GM18951 (cell line): ENCODE measurements around the gene DLST.

Source experiments
- POLR2A ChIP-seq: IDR thresholded peaks from 4 replicates; pipeline ENCODE4 v1.6.1; 2011; ENCODE audit warnings: mild to moderate bottlenecking; ENCODE audit not compliant: insufficient read length, insufficient read depth; ENCODE audit errors: extremely low read depth
- in situ Hi-C: fragments of 300-500 bp; cut with MboI; formaldehyde crosslinking; loops from one replicate; pipeline ENCODE4 v1.12.0; 2022; ENCODE audit warnings: low sequenced_read_pairs, mixed read lengths, inconsistent platforms; ENCODE audit not compliant: unreplicated experiment

The DLST gene

DNA sequence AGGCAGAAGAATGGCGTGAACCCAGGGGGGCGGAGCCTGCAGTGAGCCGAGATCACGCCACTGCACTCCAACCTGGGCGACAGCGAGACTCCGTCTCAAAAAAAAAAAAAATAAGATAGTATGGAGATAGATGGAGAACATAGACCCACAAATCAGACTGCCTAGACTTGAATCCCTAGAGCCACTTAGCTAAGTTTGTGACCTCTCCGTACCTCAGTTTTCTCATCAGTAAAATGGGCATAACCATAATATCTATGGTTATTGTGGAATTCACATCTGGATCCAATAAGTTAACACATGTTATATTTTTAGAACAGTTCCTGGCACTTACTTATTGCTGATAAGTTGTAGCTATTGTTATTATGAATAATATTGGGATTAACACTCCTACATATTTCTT lies 13.0 kb upstream of the DLST start:
- in situ Hi-C loops = no loop called here
- TF ChIP-seq POLR2A = no peak

GRCh38 chr14:74871819-74872218 lies 9.9 kb upstream of the DLST start:
- in situ Hi-C loops = no loop called here
- no peak for TF ChIP-seq POLR2A

DNA sequence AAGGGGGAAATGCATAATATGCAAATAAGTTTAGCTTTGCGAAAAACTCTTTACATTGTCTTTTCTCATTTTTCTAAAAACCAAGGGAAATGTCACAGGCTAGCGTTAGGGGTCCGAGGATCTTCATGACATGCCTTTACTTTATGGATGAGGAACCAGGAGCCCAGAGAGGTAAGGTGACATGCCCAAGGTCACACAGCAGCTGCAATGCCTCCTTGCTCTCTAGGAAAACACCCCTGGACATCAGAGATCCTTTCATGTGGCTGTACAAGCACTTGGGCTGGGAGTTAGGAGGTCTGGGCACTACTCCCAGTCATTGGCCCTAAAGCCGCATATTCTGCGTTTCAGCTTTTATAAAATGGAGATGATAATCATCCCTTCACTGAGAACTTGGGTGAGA lies 6.5 kb upstream of the DLST start:
- in situ Hi-C loops = no loop called here
- no peak for TF ChIP-seq POLR2A

DNA sequence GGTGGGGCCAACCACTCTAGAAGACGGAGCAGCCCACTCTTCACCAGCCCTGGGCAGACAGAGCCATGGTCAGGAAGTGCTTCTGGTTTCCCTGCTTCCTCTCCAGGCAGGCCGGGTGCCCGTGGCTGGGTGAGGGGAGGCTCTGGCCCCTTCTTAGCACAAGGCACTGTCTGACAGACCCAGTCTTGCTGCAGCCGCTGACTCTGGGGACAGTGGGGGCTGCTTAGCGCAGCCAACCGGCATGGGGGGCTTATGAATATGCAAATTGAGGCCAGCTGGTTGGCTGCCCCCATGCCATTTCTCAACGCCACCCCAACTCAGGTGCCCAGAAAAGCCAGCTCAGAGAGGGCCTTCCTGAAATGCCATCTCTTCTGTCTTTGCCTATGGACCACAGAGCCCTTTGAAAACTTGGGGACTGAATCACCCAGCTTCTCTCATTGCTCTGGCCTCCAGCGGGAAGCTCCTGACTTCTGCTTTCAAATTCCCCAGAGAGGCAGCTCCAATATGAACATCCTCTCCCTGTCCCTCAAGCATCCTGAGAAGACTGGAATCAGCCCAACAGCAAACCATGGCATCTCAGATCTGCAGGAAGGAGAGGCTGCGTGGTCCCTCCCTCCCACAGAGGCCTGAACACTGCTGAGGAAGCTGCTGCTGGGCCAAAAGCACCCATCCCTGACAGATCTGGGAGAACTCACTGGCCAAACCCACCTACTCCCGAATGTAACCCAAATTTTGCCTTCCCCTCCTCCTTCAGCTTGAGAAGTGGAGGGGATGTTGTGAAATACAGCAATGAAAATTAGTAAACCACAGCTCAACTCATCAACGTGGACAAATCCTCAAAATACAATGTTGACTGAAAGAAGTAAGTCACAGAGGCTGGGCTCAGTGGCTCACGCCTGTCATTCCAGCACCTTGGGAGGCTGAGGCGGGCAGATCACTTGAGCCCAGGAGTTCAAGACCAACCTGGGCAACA lies 5.5 kb upstream of the DLST start, which contains the start of gene PROX2:
PROX2 (minus strand) TSS at position 205 of the 973 bp plus-strand sequence. CDS start 12,311 bp downstream, outside the sequence.
- in situ Hi-C loops = no loop called here
- no peak for TF ChIP-seq POLR2A

DNA sequence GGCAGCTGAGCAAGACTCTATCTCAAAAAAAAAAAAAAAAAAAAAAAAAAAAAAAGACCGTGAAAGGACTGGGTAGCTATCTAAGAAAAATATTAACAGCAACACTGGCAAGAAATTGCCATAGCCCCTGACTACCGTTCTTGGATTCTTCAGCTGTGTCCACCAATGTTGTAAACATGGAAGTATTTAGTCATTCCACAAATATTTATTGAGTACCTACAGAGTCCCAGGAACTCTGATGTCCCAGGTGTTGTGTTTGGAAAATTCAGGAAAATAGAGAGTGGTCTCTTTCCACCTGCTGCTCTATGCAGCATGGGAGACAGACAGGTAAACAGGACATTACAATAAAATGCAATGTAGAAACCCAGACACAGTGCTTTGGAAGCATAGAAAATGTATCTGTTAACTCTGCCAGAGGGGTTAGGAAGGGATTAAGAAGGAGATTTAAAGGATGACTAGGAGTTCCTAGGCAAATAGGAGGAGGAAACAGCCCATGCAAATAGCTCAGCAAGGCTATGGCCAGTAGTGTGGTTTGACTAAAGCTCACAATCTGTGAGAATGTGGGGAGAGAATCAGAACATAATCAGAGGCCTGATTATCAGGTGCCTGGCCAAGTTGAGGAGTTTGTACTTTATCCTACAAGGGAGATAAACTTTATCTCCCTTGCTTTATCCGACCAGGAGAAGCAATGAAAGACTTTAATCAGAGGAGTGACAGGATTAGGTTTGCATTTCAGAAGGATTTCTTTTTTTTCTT lies 2.1 kb upstream of the DLST start:
- no peak for TF ChIP-seq POLR2A
- in situ Hi-C loops = no loop called here

DNA sequence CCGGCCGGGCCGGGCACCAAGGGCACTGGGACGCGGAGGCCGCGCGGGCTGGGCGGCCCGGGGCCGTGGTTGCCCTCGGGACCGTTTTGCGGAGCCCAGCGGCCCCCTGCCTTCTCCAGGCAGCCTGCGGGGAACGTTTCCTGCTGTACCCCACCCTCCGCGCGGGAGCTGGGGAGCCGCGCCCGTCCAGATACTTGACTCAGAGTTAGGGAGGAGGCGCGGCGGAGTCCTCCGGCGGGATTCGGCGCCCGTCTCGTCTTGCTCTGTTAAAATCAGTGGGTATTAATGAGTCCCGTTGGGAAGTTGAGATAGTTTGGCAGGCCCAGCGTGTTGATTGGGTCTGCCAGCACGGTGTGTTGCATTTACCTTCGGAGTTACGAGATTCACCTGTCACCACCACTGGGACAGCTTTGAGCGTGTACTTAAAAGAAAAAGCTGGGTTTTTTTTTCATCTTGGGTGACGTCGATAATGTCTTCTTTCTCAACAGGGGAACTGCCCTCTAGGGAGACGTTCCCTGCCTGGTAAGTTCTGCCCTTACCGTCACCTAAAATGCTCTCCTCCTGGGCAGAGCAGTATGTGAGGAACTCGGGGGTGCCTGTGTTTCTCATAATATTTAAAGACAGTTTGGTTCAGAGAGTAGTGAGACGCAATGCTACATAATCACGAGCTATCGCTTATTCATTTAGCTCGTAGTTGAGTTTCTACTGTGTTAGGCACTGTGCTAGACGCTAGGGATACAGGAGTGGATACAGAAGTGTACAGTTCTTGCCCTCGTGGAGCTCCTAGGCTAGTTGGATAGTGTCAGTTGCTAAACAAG lies 596 bp downstream of the DLST start:
- in situ Hi-C loops = no loop called here
- TF ChIP-seq POLR2A = no peak

- in situ Hi-C loops = no loop called here
- no peak for TF ChIP-seq POLR2A
Measured at GRCh38 chr14:74886001-74886400, 4.3 kb downstream of the DLST start.

DNA sequence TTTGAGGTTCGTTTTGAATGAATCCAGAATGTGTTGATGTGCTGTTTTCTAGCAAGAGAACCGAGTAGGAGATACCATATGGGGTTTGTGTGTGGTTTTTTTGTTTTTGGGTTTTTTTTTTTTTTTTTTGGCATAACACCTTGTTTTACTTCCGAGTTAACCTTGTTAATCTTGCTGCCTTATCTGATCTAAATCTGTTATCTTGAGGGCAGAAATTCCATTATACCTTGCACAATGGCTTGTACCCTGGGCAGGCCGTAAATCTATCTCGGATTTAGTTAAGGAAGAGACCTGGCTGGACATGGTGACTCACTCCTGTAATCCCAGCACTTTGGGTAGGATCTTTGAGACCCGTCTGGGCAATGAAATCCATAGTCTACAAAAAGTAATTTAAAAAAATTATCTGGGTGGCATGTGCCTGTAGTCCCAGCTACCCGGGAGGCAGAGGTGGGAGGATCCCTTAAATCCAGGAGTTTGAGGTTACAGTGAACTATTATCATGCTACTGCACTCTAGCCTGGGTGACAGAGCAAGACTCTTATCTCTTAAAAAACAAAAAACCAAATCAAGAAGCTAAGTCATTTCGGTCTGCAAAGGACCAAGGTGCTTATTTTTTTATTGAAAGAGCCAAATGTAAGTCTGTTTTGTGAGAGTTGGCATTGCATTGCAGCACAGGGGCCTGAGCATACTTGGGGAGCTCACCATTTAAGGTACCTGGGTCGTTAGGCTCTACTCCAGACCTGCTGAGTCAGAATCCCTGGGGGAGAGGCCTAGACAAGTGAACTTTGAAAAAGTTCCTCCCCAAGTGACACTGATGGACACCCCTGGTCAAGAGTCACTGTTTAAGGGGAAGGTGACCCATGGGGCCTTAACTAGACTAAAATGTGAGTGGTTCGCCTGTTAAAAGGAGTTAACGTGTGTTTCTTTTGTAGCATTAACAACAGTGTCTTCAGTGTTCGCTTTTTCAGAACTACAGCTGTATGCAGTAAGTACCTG lies 6.7 kb downstream of the DLST start:
- in situ Hi-C loops = no loop called here
- no peak for TF ChIP-seq POLR2A

GRCh38 chr14:74890262-74890661 lies 8.5 kb downstream of the DLST start:
- TF ChIP-seq POLR2A = no peak
- in situ Hi-C loops = no loop called here

- TF ChIP-seq POLR2A = no peak
- in situ Hi-C loops = no loop called here
Measured at GRCh38 chr14:74891870-74892269, 10.2 kb downstream of the DLST start.

GRCh38 chr14:74892745-74893144 lies 11.0 kb downstream of the DLST start:
- in situ Hi-C loops = no loop called here

GRCh38 chr14:74893614-74894091 lies 11.9 kb downstream of the DLST start:
- no peak for TF ChIP-seq POLR2A

More at GRCh38 chr14:74892745-74893144, 11.0 kb downstream of the DLST start:
- no peak for TF ChIP-seq POLR2A

More at GRCh38 chr14:74893614-74894091, 11.9 kb downstream of the DLST start:
- in situ Hi-C loops = no loop called here
